WI38 (cell line): ENCODE data around the gene DIP2C.

Experiments
- H3K4me3 ChIP-seq: 2 replicates; pipeline ENCODE4 v1.5.1; 2011; ENCODE audit warnings: low read depth, mild to moderate bottlenecking, control low read depth, low read length
- CTCF ChIP-seq: IDR thresholded peaks from 2 replicates; pipeline ENCODE4 v1.5.1; 2012; ENCODE audit warnings: low read depth, mild to moderate bottlenecking, control low read depth, low read length

DIP2C gene

GRCh38 chr10:637771-638195 is 51.7 kb downstream of the DIP2C start:
- no peak for TF ChIP-seq CTCF
- H3K4me3 ChIP-seq = no peak overlapping the region

- TF ChIP-seq CTCF = no peak
- H3K4me3 ChIP-seq = no peak overlapping the region
Observed at GRCh38 chr10:637221-637620, 52.2 kb downstream of the DIP2C start.

- no peak for TF ChIP-seq CTCF
- no peak overlapping the region for H3K4me3 ChIP-seq
Observed at GRCh38 chr10:636769-637168, 52.7 kb downstream of the DIP2C start.

- TF ChIP-seq CTCF = no peak
- no peak overlapping the region for H3K4me3 ChIP-seq
Observed at GRCh38 chr10:636016-636730, 53.3 kb downstream of the DIP2C start.

GRCh38 chr10:635088-635861 is 54.2 kb downstream of the DIP2C start:
- no peak overlapping the region for H3K4me3 ChIP-seq
- no peak for TF ChIP-seq CTCF

GRCh38 chr10:634256-634655 is 55.2 kb downstream of the DIP2C start:
- no peak for TF ChIP-seq CTCF
- H3K4me3 ChIP-seq = no peak overlapping the region
